Measurements from ENCODE around the gene SLC39A9.

DNA sequence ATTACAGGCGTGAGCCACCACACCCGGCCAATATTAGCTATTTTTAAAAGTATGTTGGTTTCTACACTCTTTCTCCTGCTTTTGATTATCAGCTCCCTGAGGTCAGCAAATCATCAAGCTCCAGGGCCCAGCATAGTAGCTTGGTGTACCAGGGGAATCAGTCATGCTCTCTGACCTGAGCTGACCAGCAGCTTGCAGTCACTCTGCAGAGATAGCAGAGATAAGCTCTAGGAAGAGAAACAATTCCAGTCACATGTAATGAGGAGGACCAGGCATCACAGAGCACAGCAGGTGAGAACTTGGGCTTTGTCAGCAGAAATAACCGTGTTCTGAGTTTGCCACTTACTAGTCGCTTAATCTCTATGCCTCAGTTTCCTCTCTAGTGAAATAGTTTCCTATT, 94.5 kb downstream of the SLC39A9 start:
- TF ChIP-seq, protein P1, sequence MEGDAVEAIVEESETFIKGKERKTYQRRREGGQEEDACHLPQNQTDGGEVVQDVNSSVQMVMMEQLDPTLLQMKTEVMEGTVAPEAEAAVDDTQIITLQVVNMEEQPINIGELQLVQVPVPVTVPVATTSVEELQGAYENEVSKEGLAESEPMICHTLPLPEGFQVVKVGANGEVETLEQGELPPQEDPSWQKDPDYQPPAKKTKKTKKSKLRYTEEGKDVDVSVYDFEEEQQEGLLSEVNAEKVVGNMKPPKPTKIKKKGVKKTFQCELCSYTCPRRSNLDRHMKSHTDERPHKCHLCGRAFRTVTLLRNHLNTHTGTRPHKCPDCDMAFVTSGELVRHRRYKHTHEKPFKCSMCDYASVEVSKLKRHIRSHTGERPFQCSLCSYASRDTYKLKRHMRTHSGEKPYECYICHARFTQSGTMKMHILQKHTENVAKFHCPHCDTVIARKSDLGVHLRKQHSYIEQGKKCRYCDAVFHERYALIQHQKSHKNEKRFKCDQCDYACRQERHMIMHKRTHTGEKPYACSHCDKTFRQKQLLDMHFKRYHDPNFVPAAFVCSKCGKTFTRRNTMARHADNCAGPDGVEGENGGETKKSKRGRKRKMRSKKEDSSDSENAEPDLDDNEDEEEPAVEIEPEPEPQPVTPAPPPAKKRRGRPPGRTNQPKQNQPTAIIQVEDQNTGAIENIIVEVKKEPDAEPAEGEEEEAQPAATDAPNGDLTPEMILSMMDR (IDR thresholded peaks at IDR 0.05) = no peak
- no peak for TF ChIP-seq EZH2 (IDR thresholded peaks at IDR 0.05; ENCODE audit: borderline replicate concordance, insufficient read depth, low read depth, low read length, poor library complexity, severe bottlenecking)

Measured in B cell (primary cell).